HL-60/S4 treated with retinoic acid at 250 ng/mL for 4 days and 3 days (cell line): ENCODE results near the gene GJA4.
"Not testable (repeated sequence)": the region's sequence is repeated elsewhere in the genome, so short reads cannot be mapped to it uniquely, and the experiment has no call there.

Experiments
- in situ Hi-C: fragments of 300-500 bp; cut with MboI; formaldehyde crosslinking; loops from 2 replicates; pipeline ENCODE4 v1.7.0; 2022; ENCODE audit warnings: low sequenced_read_pairs

The GJA4 gene

GRCh38 chr1:34768856-34769255 lies 23.9 kb upstream of the GJA4 start:
- in situ Hi-C loops: no loop called here

GRCh38 chr1:34770891-34771504 lies 21.8 kb upstream of the GJA4 start:
- in situ Hi-C loops: no loop called here

GRCh38 chr1:34771573-34772371 lies 21.0 kb upstream of the GJA4 start:
- in situ Hi-C loops: no loop called here

GRCh38 chr1:34773114-34773513 lies 19.7 kb upstream of the GJA4 start:
- in situ Hi-C loops: not testable (repeated sequence)

DNA sequence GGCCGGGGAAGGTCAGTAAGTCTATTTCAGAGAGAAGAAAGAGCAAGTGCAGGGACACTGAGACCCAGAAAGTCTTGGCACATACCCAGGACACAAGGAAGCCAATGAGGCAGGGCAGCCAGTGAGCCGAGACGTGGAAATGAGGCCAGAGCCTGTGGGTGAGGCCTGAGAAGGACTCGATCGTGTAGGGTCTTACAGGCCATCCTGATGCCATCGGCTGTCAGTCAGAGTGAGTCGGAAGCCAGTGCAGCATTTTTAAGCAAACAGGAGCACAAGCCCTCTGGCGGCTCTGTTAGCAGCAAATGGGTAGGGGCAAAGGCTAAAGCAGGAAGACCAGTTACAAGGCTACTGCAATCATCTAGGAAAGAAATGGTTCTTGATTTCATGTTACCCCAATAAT lies 17.8 kb upstream of the GJA4 start:
- in situ Hi-C loops: no loop called here

DNA sequence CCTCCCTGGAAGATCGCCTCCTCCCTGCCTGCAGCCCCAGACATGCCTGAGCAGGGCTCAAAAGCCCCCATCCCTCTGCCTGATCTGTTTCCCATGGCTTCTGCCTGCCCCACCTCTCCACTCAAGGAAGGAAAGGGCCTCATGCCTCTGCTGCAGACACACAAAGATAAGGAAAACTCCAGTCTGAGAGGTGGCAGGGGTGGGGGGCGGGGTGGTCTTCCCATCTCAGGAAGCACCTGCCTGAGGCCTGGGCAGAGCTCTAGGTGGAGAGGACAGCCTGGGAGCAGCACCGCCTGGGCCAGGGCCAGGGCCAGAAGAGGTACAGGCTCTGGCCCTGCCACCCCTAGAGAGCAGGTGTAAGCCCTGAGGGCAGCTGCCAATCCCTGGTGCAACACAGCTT lies 15.9 kb upstream of the GJA4 start:
- in situ Hi-C loops: no loop called here

DNA sequence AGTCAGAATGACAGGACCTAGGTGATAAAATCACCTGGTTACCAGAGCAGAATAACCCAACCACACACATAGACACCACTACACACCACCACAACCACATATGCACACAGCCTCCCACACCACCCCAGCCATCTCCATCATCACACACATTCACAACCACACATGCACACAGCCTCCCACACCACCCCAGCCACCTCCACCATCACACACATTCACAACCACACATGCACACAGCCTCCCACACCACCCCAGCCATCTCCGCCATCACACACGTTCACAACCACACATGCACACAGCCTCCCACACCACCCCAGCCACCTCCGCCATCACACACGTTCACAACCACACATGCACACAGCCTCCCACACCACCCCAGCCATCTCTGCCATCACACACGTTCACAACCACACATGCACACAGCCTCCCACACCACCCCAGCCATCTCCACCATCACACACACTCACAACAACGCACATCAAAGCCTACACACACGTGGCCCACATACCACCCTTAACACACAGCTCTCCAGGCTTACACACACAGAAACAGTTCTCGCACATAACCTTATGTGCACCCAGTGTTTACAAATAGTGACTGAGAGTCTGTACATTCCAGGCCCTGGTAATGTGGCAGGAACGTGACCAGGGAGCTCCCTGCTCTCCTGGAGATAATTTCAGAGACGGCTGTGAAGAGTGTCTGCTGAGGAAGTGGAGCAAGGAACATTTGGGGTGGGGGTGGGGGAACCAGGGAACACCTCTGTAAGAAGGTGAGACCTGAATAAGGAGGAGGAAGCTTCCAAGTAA lies 15.1 kb upstream of the GJA4 start:
- in situ Hi-C loops: no loop called here

DNA sequence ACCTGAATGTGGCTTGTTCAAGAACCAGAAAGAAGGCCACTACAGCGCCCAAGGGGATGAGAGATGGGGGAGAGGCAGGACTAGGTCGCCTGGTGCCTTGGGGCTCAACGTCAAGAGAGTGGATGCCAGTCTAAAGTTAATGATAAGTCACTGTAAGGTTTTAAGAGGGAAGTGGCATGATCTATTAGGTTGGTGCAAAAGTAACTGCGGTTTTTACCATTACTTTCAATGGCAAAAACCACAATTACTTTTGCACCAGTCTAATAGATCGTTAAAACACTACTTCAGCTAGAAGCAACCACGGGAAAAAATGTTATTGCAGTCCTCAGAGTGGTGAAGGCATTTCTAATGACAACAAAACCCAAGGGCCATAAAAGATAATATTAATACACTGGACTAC lies 14.4 kb upstream of the GJA4 start:
- in situ Hi-C loops: no loop called here

DNA sequence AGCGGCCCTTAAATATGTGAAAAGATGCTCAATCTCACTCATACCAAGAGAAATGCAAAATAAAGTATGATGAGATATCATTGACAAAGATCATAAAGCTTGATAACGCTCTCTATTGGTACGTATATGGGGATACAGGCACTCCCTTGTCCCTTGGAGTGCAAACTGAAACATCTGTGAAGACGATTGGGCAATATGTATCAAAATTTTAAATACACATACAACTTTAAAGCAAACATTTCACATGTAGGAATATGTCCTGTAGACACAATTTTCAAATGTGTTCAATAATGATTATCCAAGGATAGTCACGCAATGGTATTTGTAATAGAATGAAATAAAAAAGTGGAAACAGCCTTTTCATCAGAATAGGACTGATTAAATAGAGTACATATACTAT lies 13.8 kb upstream of the GJA4 start:
- in situ Hi-C loops: no loop called here

- in situ Hi-C loops: no loop called here
Measured at GRCh38 chr1:34779526-34779925, 13.3 kb upstream of the GJA4 start.

- in situ Hi-C loops: no loop called here
Measured at GRCh38 chr1:34779962-34780361, 12.8 kb upstream of the GJA4 start.

DNA sequence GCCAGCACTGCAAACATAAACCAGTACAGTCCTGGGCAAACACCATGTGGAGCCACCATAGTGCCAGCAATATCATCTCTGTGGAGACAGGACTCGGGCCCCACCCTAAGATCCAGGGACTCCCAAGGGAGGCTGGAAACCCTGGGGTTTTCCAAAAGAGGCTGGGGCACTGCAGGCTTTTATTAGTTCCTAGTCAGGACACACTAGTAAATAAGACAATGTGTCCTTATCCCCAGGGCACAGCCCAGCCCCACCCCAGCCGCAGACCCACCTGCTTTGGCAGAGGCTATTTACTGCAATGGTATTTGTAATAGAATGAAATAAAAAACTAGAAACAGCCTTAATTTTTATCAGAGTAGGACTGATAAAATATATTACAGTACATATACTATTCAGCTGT lies 12.3 kb upstream of the GJA4 start:
- in situ Hi-C loops: no loop called here

DNA sequence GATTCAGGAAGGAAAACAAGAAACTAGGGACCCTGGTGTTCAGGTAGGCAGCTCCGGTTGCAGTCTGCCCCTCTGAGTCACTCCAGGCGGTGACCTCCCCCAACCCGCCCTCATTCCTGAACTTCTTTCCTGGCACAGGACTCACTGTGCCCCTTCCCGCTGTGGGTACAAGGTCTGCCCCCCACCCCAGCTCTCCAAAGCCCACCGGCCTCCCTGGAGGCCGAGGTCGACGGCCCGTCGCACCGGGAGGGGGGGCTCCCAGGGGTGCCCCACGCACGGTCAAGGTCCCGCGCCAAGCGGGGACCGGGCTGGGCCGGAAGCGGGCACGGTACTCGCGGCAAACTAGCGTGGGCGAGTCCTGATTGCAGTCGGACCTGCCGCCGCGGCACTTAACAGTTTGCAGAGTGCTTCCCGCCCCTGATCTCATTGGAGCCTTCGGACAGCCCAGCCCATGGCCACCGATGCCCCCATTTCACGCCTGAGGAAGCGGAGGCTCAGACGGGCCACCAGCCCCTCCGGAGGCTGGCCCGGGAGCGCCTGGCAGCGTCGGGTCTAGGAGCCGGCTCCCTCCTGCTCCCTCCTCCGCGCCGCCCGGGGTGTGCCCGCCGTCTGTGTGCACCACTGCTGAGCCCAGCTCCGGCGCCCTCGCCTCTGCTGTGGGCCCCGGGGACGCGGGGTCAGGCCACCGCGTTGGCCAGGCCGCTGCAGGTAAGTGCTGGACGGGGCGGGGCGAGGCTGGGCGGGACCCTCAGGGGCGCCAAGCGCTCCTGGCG lies 11.5 kb upstream of the GJA4 start, which contains the start of gene GJB3:
TSS of gene GJB3 (plus strand) at position 144 of the 773 bp plus-strand sequence. CDS start 3,549 bp downstream, outside the sequence.
- in situ Hi-C loops: no loop called here

GRCh38 chr1:34781844-34782391 lies 10.9 kb upstream of the GJA4 start:
- in situ Hi-C loops: no loop called here

DNA sequence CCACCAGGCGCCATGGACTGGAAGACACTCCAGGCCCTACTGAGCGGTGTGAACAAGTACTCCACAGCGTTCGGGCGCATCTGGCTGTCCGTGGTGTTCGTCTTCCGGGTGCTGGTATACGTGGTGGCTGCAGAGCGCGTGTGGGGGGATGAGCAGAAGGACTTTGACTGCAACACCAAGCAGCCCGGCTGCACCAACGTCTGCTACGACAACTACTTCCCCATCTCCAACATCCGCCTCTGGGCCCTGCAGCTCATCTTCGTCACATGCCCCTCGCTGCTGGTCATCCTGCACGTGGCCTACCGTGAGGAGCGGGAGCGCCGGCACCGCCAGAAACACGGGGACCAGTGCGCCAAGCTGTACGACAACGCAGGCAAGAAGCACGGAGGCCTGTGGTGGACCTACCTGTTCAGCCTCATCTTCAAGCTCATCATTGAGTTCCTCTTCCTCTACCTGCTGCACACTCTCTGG lies 8.0 kb upstream of the GJA4 start:
- in situ Hi-C loops: no loop called here

- in situ Hi-C loops: no loop called here
Measured at GRCh38 chr1:34785231-34785874, 7.4 kb upstream of the GJA4 start.

- in situ Hi-C loops: no loop called here
Measured at GRCh38 chr1:34785875-34786470, 6.8 kb upstream of the GJA4 start.

DNA sequence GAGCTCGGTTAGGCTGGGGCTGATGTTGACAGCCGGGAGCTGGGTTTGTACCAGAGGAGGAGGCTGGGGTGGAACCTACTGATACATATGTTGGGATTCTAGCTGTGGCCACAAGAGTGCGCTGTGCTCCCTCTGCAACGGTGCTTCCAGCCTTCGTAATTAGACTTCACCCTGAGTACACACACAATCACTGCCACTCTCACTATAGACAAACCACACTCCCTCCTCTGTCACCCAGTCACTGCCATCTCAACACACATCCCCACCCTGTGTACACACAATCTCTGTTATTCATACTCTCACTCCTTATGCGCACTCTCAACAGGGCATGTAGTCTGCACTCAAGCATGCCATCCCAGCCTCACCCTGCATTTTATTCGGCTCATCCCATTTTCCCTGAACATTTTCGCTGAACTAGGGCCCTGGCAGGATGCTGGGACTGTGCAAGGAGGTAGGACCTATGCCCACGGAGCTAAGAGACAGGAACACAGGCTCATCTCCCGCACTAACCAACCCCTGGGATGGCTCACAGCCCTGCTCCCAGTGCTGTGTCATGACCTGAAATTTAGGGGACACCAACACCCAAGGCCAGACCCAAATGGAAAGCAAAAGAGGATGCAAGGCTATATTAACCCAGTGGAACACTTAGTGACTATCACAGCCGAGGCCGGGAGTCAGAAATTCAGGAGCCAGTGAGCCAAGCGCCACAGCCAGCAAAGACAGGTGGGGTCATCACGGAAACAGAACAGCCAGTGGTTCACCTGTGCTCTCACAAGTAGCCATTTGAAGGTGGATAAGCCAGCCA lies 6.1 kb upstream of the GJA4 start:
- in situ Hi-C loops: no loop called here
